Pancreas (tissue), 10 donors: Measurements from ENCODE around the gene VAMP7. TPM values are rescaled to one million over a fixed set of nuclear protein-coding genes. Genes with fewer than 3 reads are reported as not detected.

Experiments used
- ATAC-seq, 4 donors: fragments of 200-7000 bp; cut with Tn5 transposase; one replicate each; pipeline versions ENCODE4 v1.8.0 to v1.9.1; 2020; ENCODE audit warnings: mild to moderate bottlenecking in 4 of 4, moderate library complexity in 4 of 4
- DNase-seq, 6 donors: peaks; one replicate each; pipeline ENCODE4 v3.0.0-alpha.2; 2020
- FAIRE-seq: peaks from 2 replicates; lab custom pipeline; 2012; peaks lifted over from hg19 to GRCh38; lab: Jason Lieb, UNC
- H3K27ac ChIP-seq, 4 donors: fragments of 200-600 bp; sonication (generic); 1 replicate in 3 of 4; 2 replicates in 1 of 4; pipeline versions ENCODE4 v1.5.0 to v1.8.0; 2020
- H3K27me3 ChIP-seq, 4 donors: fragments of 200-600 bp; one replicate each; pipeline ENCODE4 v1.8.0; 2021
- H3K36me3 ChIP-seq, 3 donors: fragments of 200-600 bp; sonication (generic) in 1 of 3; one replicate each; pipeline versions ENCODE4 v1.5.0 to v1.8.0; 2020 to 2021
- H3K4me1 ChIP-seq, 3 donors: fragments of 200-600 bp; one replicate each; pipeline ENCODE4 v1.8.0; 2021
- H3K4me3 ChIP-seq, 4 donors: fragments of 200-600 bp; sonication (generic) in 2 of 4; one replicate each; pipeline versions ENCODE4 v1.5.0 to v1.8.0; 2020 to 2021
- H3K9me3 ChIP-seq, 4 donors: fragments of 200-600 bp; one replicate each; pipeline ENCODE4 v1.8.0; 2021
- CTCF ChIP-seq, 4 donors: fragments of 200-600 bp; sonication (generic) in 3 of 4; IDR thresholded peaks; one replicate each; pipeline versions ENCODE4 v1.5.0 to v1.8.0; 2021; ENCODE audit warnings: antibody characterized with exemption in 4 of 4
- WGBS, 2 donors: extraction: QIAGEN DNeasy Blood & Tissue Kit; methylation state at CpG; one replicate each; pipeline ENCODE4 v1.1.7; 2013; 5-methylcytosine and 5-hydroxymethylcytosine counted together
- intact Hi-C, 3 donors: fragments of 100-400 bp; cut with DNase I; formaldehyde crosslinking; loops; one replicate each; pipeline versions ENCODE4 v1.11.1 to v1.14.2; 2022
- polyA plus RNA-seq, 2 donors: library from polyadenylated mRNA; stranded (reverse); fragments of 200-250 nt; gene quantifications; one replicate each; pipeline ENCODE4 v1.2.3, GENCODE V29; 2013
- total RNA-seq, 6 donors: library from RNA; stranded (reverse); fragmentation: NEBNext Ultra II Directional in 4 of 6; extraction: Animal tissue kit (Norgen Biotek cat#: 25700) in 4 of 6; gene quantifications; one replicate each; pipeline versions ENCODE4 v1.2.1 to v1.2.4, GENCODE V29; 2021 to 2023
- donor health status: healthy with polysubstance abuse.
- donor health status: DM: no; HTN: no; CAD: no; lungs with moderate emphysema.
- donor health status: DM: no; HTN: no; CAD: no.
- donor health status: control.
- donor health status: control.
- donor health status: Bipolar disorder and iron deficiency.
- donor health status: DM: yes; HTN: yes; CAD: no.
- donor health status: DM: no; HTN: no; CAD: no.
- donor health status: DM: no; HTN: no; CAD: no.
- donor health status: DM: yes; HTN: yes; CAD: no.

Gene VAMP7
- total and polyA plus RNA-seq, 8 donors: 7.0 to 16.4 (median 11.4) TPM

GRCh38 chrX:155874571-155875244, 6.4 kb upstream of the VAMP7 start:
- no peak for TF ChIP-seq CTCF (IDR thresholded peaks at IDR 0.05)
- WGBS, 2 donors: 28 to 39% methylated on average over 31 of the region's 31 CpGs
- Histone ChIP-seq H3K4me3 (no peak overlapping the region), H3K4me1 (no peaks in the 10 kb centered on the region), H3K27me3 (peaks cover 0 to 21% (median 6%) of the 10 kb centered on the region in 4 donors), H3K27ac (no peak overlapping the region), H3K36me3 (no peaks in the 10 kb centered on the region), H3K9me3 (no peaks in the 10 kb centered on the region)
- FAIRE-seq (no peak), DNase-seq (no peak), ATAC-seq (no peak)
- intact Hi-C loops: no loop called here

- Histone ChIP-seq H3K27ac (no peak overlapping the region), H3K9me3 (no peaks in the 10 kb centered on the region), H3K4me3 (no peak overlapping the region), H3K4me1 (no peaks in the 10 kb centered on the region), H3K36me3 (no peaks in the 10 kb centered on the region), H3K27me3 (peaks cover 0 to 21% (median 3%) of the 10 kb centered on the region in 4 donors)
- FAIRE-seq (no peak), DNase-seq (no peak), ATAC-seq (no peak)
- intact Hi-C loops: no loop called here
- 40 to 46% methylated on average over 3 of the region's 3 CpGs for WGBS, 2 donors
- no peak for TF ChIP-seq CTCF (IDR thresholded peaks at IDR 0.05)
Observed at GRCh38 chrX:155876704-155877103, 4.4 kb upstream of the VAMP7 start.

- Histone ChIP-seq H3K36me3 (no peaks in the 10 kb centered on the region), H3K4me3 (no peak overlapping the region), H3K4me1 (peaks cover 0 to 3% (median 0%) of the 10 kb centered on the region in 3 donors), H3K27ac (no peak overlapping the region), H3K27me3 (peaks cover 0 to 21% (median 3%) of the 10 kb centered on the region in 4 donors), H3K9me3 (no peaks in the 10 kb centered on the region)
- TF ChIP-seq CTCF (IDR thresholded peaks at IDR 0.05): no peak
- ATAC-seq: no peak
- FAIRE-seq: no peak
- no peak for DNase-seq
- intact Hi-C loops: no loop called here
- WGBS, 2 donors: 23 to 31% methylated on average over 1 of the region's 1 CpG
Observed at GRCh38 chrX:155877288-155877687, 3.9 kb upstream of the VAMP7 start.

GRCh38 chrX:155880586-155881157, 473 bp upstream of the VAMP7 start:
- ATAC-seq: peak; percentile 14 to 47 (median 31)
- H3K4me3 ChIP-seq: peak overlapping the region; percentile 31 to 62 (median 42)
- no peak for TF ChIP-seq CTCF (IDR thresholded peaks at IDR 0.05)
- DNase-seq: no peak
- H3K36me3 ChIP-seq: no peaks in the 10 kb centered on the region
- peaks cover 0 to 6% (median 0%) of the 10 kb centered on the region in 3 donors for H3K4me1 ChIP-seq
- H3K9me3 ChIP-seq: no peaks in the 10 kb centered on the region
- peaks cover 0 to 9% (median 3%) of the 10 kb centered on the region in 4 donors for H3K27me3 ChIP-seq
- FAIRE-seq: no peak
- intact Hi-C loops: no loop called here
- H3K27ac ChIP-seq: no peak overlapping the region
- WGBS, 2 donors: 24 to 30% methylated on average over 13 of the region's 13 CpGs

GRCh38 chrX:155886409-155886808, 5.3 kb downstream of the VAMP7 start:
- no peaks in the 10 kb centered on the region for H3K36me3 ChIP-seq
- no peak for DNase-seq
- TF ChIP-seq CTCF (IDR thresholded peaks at IDR 0.05): no peak
- H3K4me1 ChIP-seq: peaks cover 0 to 6% (median 0%) of the 10 kb centered on the region in 3 donors
- H3K4me3 ChIP-seq: no peak overlapping the region
- ATAC-seq: no peak
- intact Hi-C loops: no loop called here
- no peak for FAIRE-seq
- WGBS, 2 donors: 74 to 77% methylated on average over 2 of the region's 2 CpGs
- H3K9me3 ChIP-seq: no peaks in the 10 kb centered on the region
- no peak overlapping the region for H3K27ac ChIP-seq
- no peaks in the 10 kb centered on the region for H3K27me3 ChIP-seq
